HG03045 (cell line): Measurements from ENCODE around the gene CTXND1.
A peak's percentile ranks its signal among the peaks of the same experiment; 100 is the strongest.
"Not testable (repeated sequence)": the region's sequence is repeated elsewhere in the genome, so short reads cannot be mapped to it uniquely, and the experiment has no call there.

Source experiments
- ATAC-seq: cut with Tn5 transposase; IDR thresholded peaks from one replicate; pipeline ENCODE4 v1.9.1; 2021; ENCODE audit warnings: mild to moderate bottlenecking, moderate library complexity; ENCODE audit not compliant: unreplicated experiment

CTXND1 gene

GRCh38 chr15:80161468-80162016 is 90.5 kb downstream of the CTXND1 start:
- no peak for ATAC-seq

- ATAC-seq, result no peak
These were observed 91.3 kb downstream of the CTXND1 start for GRCh38 chr15:80160570-80161156.

GRCh38 chr15:80159811-80160569 is 92.0 kb downstream of the CTXND1 start:
- no peak for ATAC-seq

GRCh38 chr15:80159301-80159700 is 92.7 kb downstream of the CTXND1 start:
- no peak for ATAC-seq

- ATAC-seq, result no peak
These were observed 94.8 kb downstream of the CTXND1 start for GRCh38 chr15:80157215-80157614.

GRCh38 chr15:80156176-80156720 is 95.8 kb downstream of the CTXND1 start:
- no peak for ATAC-seq

GRCh38 chr15:80155378-80156175 is 96.4 kb downstream of the CTXND1 start:
- ATAC-seq, result not testable (repeated sequence)

GRCh38 chr15:80155001-80155377 is 97.0 kb downstream of the CTXND1 start:
- no peak for ATAC-seq

GRCh38 chr15:80154336-80154735 is 97.7 kb downstream of the CTXND1 start:
- no peak for ATAC-seq

- no peak for ATAC-seq
These were observed 98.1 kb downstream of the CTXND1 start for GRCh38 chr15:80153900-80154299.

GRCh38 chr15:80152896-80153876 is 98.8 kb downstream of the CTXND1 start, which contains the start of gene FAH:
TSS of gene FAH (plus strand) at chr15:80152999. CDS start at chr15:80153055, 56 bp downstream.
- ATAC-seq, result peak; percentile 57

- peak; percentile 48 for ATAC-seq
These were observed 99.7 kb downstream of the CTXND1 start for GRCh38 chr15:80152180-80152895.

- ATAC-seq, result no peak
These were observed 100.4 kb downstream of the CTXND1 start for GRCh38 chr15:80151576-80151975.

- ATAC-seq, result no peak
These were observed 100.9 kb downstream of the CTXND1 start for GRCh38 chr15:80151148-80151547.
